ENCODE data around the gene ALDH16A1.

ALDH16A1 gene

GRCh38 chr19:49435670-49436069, 17.4 kb upstream of the ALDH16A1 start:
- no peak overlapping the region for H3K9ac ChIP-seq (ENCODE audit: low read depth, low read length, poor library complexity)
- no peak overlapping the region for H3K27ac ChIP-seq (replicated peaks; ENCODE audit: low read length)
- peak overlapping the region; percentile 98 for H2AK5ac ChIP-seq (ENCODE audit: low read depth, low read length)
- no peak overlapping the region for H3K14ac ChIP-seq (ENCODE audit: low read length)
- H2BK120ac ChIP-seq (ENCODE audit: low read depth, low read length) = no peak overlapping the region
- H2BK5ac ChIP-seq (ENCODE audit: low read length) = no peak overlapping the region
- H4K91ac ChIP-seq (ENCODE audit: low read depth, low read length, poor library complexity) = no peak overlapping the region
- DNase-seq (ENCODE audit: low spot score) = no peak
- peak overlapping the region; percentile 77 for H4K8ac ChIP-seq (ENCODE audit: low read depth, low read length)
- peaks cover 13 to 99% (median 72%) of the 10 kb centered on the region in 3 experiments for H3K27me3 ChIP-seq (ENCODE audit: control insufficient read depth in 3 of 3, insufficient read depth in 3 of 3, low read depth in 1 of 3, low read length in 3 of 3)
- H3K36me3 ChIP-seq (replicated peaks in 1 of 2; ENCODE audit: control insufficient read depth in 2 of 2, insufficient read depth in 2 of 2, low read length in 2 of 2) = no peaks in the 10 kb centered on the region
- H3K79me1 ChIP-seq (ENCODE audit: low read depth, low read length) = no peaks in the 10 kb centered on the region
- peak overlapping the region; percentile 14 for H3K4me2 ChIP-seq (ENCODE audit: insufficient read depth, low read length, poor library complexity, severe bottlenecking)
- no CpG with 5 or more reads among the region's 10 CpGs for WGBS, 2 donors (ENCODE audit: extremely low coverage in 2 of 2, insufficient read length in 2 of 2, insufficient replicate concordance in 1 of 2)
- H2BK12ac ChIP-seq (ENCODE audit: low read length) = no peak overlapping the region
- H3K18ac ChIP-seq (ENCODE audit: low read length) = peak overlapping the region; percentile 81
- H3K4me3 ChIP-seq (ENCODE audit: low read length in 2 of 2) = no peak overlapping the region
- H3K23ac ChIP-seq (ENCODE audit: low read depth, low read length, poor library complexity) = no peak overlapping the region
- H3K9me3 ChIP-seq (replicated peaks in 1 of 2; ENCODE audit: control insufficient read depth in 2 of 2, insufficient read depth in 1 of 2, low read depth in 1 of 2, low read length in 2 of 2) = peaks cover 12 to 13% of the 10 kb centered on the region in 2 donors
- no peak overlapping the region for H2AFZ ChIP-seq (ENCODE audit: low read length)
- H2BK15ac ChIP-seq (ENCODE audit: low read length) = no peak overlapping the region
- H3K4ac ChIP-seq (ENCODE audit: low read length) = no peak overlapping the region
- peaks cover 0 to 9% of the 10 kb centered on the region in 2 donors for H3K4me1 ChIP-seq (ENCODE audit: control insufficient read depth in 2 of 2, insufficient read depth in 1 of 2, low read depth in 1 of 2, low read length in 2 of 2)

- Histone ChIP-seq H4K91ac (ENCODE audit: low read depth, low read length, poor library complexity) (no peak overlapping the region), H3K36me3 (replicated peaks in 1 of 2; ENCODE audit: control insufficient read depth in 2 of 2, insufficient read depth in 2 of 2, low read length in 2 of 2) (no peaks in the 10 kb centered on the region), H2BK120ac (ENCODE audit: low read depth, low read length) (peak overlapping the region; percentile 58), H3K4ac (ENCODE audit: low read length) (no peak overlapping the region), H3K27ac (replicated peaks; ENCODE audit: low read length) (no peak overlapping the region), H2AFZ (ENCODE audit: low read length) (peak overlapping the region; percentile 40), H3K4me2 (ENCODE audit: insufficient read depth, low read length, poor library complexity, severe bottlenecking) (peak overlapping the region; percentile 40), H3K79me1 (ENCODE audit: low read depth, low read length) (no peaks in the 10 kb centered on the region), H3K18ac (ENCODE audit: low read length) (peak overlapping the region; percentile 89), H2BK5ac (ENCODE audit: low read length) (peak overlapping the region; percentile 34), H3K9ac (ENCODE audit: low read depth, low read length, poor library complexity) (no peak overlapping the region), H3K14ac (ENCODE audit: low read length) (peak overlapping the region; percentile 92), H2BK12ac (ENCODE audit: low read length) (no peak overlapping the region), H3K9me3 (replicated peaks in 1 of 2; ENCODE audit: control insufficient read depth in 2 of 2, insufficient read depth in 1 of 2, low read depth in 1 of 2, low read length in 2 of 2) (peaks cover 12 to 13% of the 10 kb centered on the region in 2 donors), H3K4me3 (ENCODE audit: low read length in 2 of 2) (no peak overlapping the region), H3K27me3 (ENCODE audit: control insufficient read depth in 3 of 3, insufficient read depth in 3 of 3, low read depth in 1 of 3, low read length in 3 of 3) (peaks cover 18 to 97% (median 76%) of the 10 kb centered on the region in 3 experiments), H2BK15ac (ENCODE audit: low read length) (peak overlapping the region; percentile 93), H3K4me1 (ENCODE audit: control insufficient read depth in 2 of 2, insufficient read depth in 1 of 2, low read depth in 1 of 2, low read length in 2 of 2) (peaks cover 0 to 9% of the 10 kb centered on the region in 2 donors), H4K8ac (ENCODE audit: low read depth, low read length) (no peak overlapping the region), H3K23ac (ENCODE audit: low read depth, low read length, poor library complexity) (peak overlapping the region; percentile 93), H2AK5ac (ENCODE audit: low read depth, low read length) (peak overlapping the region; percentile 98)
- DNase-seq (ENCODE audit: low spot score) = no peak
- no CpG with 5 or more reads among the region's 42 CpGs for WGBS, 2 donors (ENCODE audit: extremely low coverage in 2 of 2, insufficient read length in 2 of 2, insufficient replicate concordance in 1 of 2)
Observed at GRCh38 chr19:49436381-49437017, 16.5 kb upstream of the ALDH16A1 start.

- no CpG with 5 or more reads among the region's 8 CpGs for WGBS, 2 donors (ENCODE audit: extremely low coverage in 2 of 2, insufficient read length in 2 of 2, insufficient replicate concordance in 1 of 2)
- Histone ChIP-seq H2BK5ac (ENCODE audit: low read length) (peak overlapping the region; percentile 34), H3K79me1 (ENCODE audit: low read depth, low read length) (no peaks in the 10 kb centered on the region), H2AK5ac (ENCODE audit: low read depth, low read length) (no peak overlapping the region), H4K91ac (ENCODE audit: low read depth, low read length, poor library complexity) (no peak overlapping the region), H3K14ac (ENCODE audit: low read length) (no peak overlapping the region), H2BK12ac (ENCODE audit: low read length) (no peak overlapping the region), H3K4me2 (ENCODE audit: insufficient read depth, low read length, poor library complexity, severe bottlenecking) (peak overlapping the region; percentile 13), H2BK15ac (ENCODE audit: low read length) (no peak overlapping the region), H4K8ac (ENCODE audit: low read depth, low read length) (no peak overlapping the region), H3K18ac (ENCODE audit: low read length) (no peak overlapping the region), H3K27ac (replicated peaks; ENCODE audit: low read length) (no peak overlapping the region), H2AFZ (ENCODE audit: low read length) (no peak overlapping the region), H3K9ac (ENCODE audit: low read depth, low read length, poor library complexity) (no peak overlapping the region), H3K36me3 (replicated peaks in 1 of 2; ENCODE audit: control insufficient read depth in 2 of 2, insufficient read depth in 2 of 2, low read length in 2 of 2) (no peaks in the 10 kb centered on the region), H3K27me3 (ENCODE audit: control insufficient read depth in 3 of 3, insufficient read depth in 3 of 3, low read depth in 1 of 3, low read length in 3 of 3) (peaks cover 18 to 97% (median 79%) of the 10 kb centered on the region in 3 experiments), H3K4me1 (ENCODE audit: control insufficient read depth in 2 of 2, insufficient read depth in 1 of 2, low read depth in 1 of 2, low read length in 2 of 2) (peaks cover 0 to 15% of the 10 kb centered on the region in 2 donors), H3K9me3 (replicated peaks in 1 of 2; ENCODE audit: control insufficient read depth in 2 of 2, insufficient read depth in 1 of 2, low read depth in 1 of 2, low read length in 2 of 2) (peaks cover 8 to 9% of the 10 kb centered on the region in 2 donors), H3K23ac (ENCODE audit: low read depth, low read length, poor library complexity) (no peak overlapping the region), H2BK120ac (ENCODE audit: low read depth, low read length) (no peak overlapping the region), H3K4ac (ENCODE audit: low read length) (no peak overlapping the region), H3K4me3 (ENCODE audit: low read length in 2 of 2) (no peak overlapping the region)
- no peak for DNase-seq (ENCODE audit: low spot score)
Observed at GRCh38 chr19:49437231-49437630, 15.8 kb upstream of the ALDH16A1 start.

- Histone ChIP-seq H3K14ac (ENCODE audit: low read length) (no peak overlapping the region), H2BK120ac (ENCODE audit: low read depth, low read length) (no peak overlapping the region), H3K4me1 (ENCODE audit: control insufficient read depth in 2 of 2, insufficient read depth in 1 of 2, low read depth in 1 of 2, low read length in 2 of 2) (peaks cover 0 to 17% of the 10 kb centered on the region in 2 donors), H3K4me3 (ENCODE audit: low read length in 2 of 2) (no peak overlapping the region), H3K79me1 (ENCODE audit: low read depth, low read length) (peaks cover 1% of the 10 kb centered on the region), H2BK5ac (ENCODE audit: low read length) (no peak overlapping the region), H3K4me2 (ENCODE audit: insufficient read depth, low read length, poor library complexity, severe bottlenecking) (no peak overlapping the region), H3K18ac (ENCODE audit: low read length) (peak overlapping the region; percentile 20), H4K8ac (ENCODE audit: low read depth, low read length) (no peak overlapping the region), H4K91ac (ENCODE audit: low read depth, low read length, poor library complexity) (no peak overlapping the region), H3K36me3 (replicated peaks in 1 of 2; ENCODE audit: control insufficient read depth in 2 of 2, insufficient read depth in 2 of 2, low read length in 2 of 2) (no peaks in the 10 kb centered on the region), H3K4ac (ENCODE audit: low read length) (no peak overlapping the region), H2BK12ac (ENCODE audit: low read length) (no peak overlapping the region), H3K23ac (ENCODE audit: low read depth, low read length, poor library complexity) (no peak overlapping the region), H3K9me3 (replicated peaks in 1 of 2; ENCODE audit: control insufficient read depth in 2 of 2, insufficient read depth in 1 of 2, low read depth in 1 of 2, low read length in 2 of 2) (peaks cover 8% of the 10 kb centered on the region in 2 donors), H2AK5ac (ENCODE audit: low read depth, low read length) (no peak overlapping the region), H3K27me3 (ENCODE audit: control insufficient read depth in 3 of 3, insufficient read depth in 3 of 3, low read depth in 1 of 3, low read length in 3 of 3) (peaks cover 18 to 90% (median 71%) of the 10 kb centered on the region in 3 experiments), H3K27ac (replicated peaks; ENCODE audit: low read length) (no peak overlapping the region), H2AFZ (ENCODE audit: low read length) (no peak overlapping the region), H2BK15ac (ENCODE audit: low read length) (no peak overlapping the region), H3K9ac (ENCODE audit: low read depth, low read length, poor library complexity) (no peak overlapping the region)
- DNase-seq (ENCODE audit: low spot score) = no peak
- WGBS, 2 donors (ENCODE audit: extremely low coverage in 2 of 2, insufficient read length in 2 of 2, insufficient replicate concordance in 1 of 2) = no CpG with 5 or more reads among the region's 6 CpGs
Observed at GRCh38 chr19:49438261-49438660, 14.8 kb upstream of the ALDH16A1 start.

Measured in neuronal stem cell (in vitro differentiated cells).